DND-41 (cell line): ENCODE data around the gene CENPN.

Experiments used
- ATAC-seq: fragments of 200-7000 bp; cut with Tn5 transposase; 3 replicates; pipeline ENCODE4 v1.9.1; 2021; ENCODE audit warnings: low read depth; ENCODE audit not compliant: insufficient read depth
- DNase-seq: peaks from one replicate; pipeline ENCODE4 v3.0.0-alpha.2; 2020
- H2AFZ ChIP-seq: 2 replicates; pipeline ENCODE4 v1.6.0; 2012; ENCODE audit warnings: low read depth, low read length
- H3K27ac ChIP-seq: 2 replicates; pipeline ENCODE4 v1.5.1; 2012; ENCODE audit warnings: low read length, inconsistent platforms
- H3K27me3 ChIP-seq: fragments of 200-600 bp; sonication (generic); 2 replicates; pipeline ENCODE4 v1.6.0; 2012; ENCODE audit warnings: low read length, mild to moderate bottlenecking, inconsistent platforms; ENCODE audit not compliant: insufficient read depth, poor library complexity
- H3K36me3 ChIP-seq: 2 replicates; pipeline ENCODE4 v1.5.1; 2012; ENCODE audit warnings: low read length, inconsistent platforms; ENCODE audit not compliant: insufficient read depth
- H3K4me1 ChIP-seq: 2 replicates; pipeline ENCODE4 v1.5.1; 2012; ENCODE audit warnings: mild to moderate bottlenecking, low read length; ENCODE audit not compliant: insufficient read depth
- H3K4me2 ChIP-seq: 2 replicates; pipeline ENCODE4 v1.6.0; 2012; ENCODE audit warnings: mild to moderate bottlenecking, moderate library complexity, low read length, inconsistent platforms; ENCODE audit not compliant: insufficient read depth
- H3K4me3 ChIP-seq, 2 experiments: fragments of 200-600 bp in 1 of 2; shearing (Covaris generic) in 1 of 2; 2 replicates each; pipeline ENCODE4 v1.5.1; 2012 to 2016; ENCODE audit warnings: inconsistent platforms in 2 of 2, low read length in 2 of 2, mild to moderate bottlenecking in 2 of 2, low read depth in 1 of 2, moderate library complexity in 1 of 2
- H3K79me2 ChIP-seq: 2 replicates; pipeline ENCODE4 v1.6.0; 2012; ENCODE audit warnings: low read length, inconsistent platforms; ENCODE audit not compliant: insufficient read depth
- H3K9ac ChIP-seq: 2 replicates; pipeline ENCODE4 v1.6.0; 2012; ENCODE audit warnings: low read depth, mild to moderate bottlenecking, inconsistent platforms, low read length, moderate library complexity
- H3K9me3 ChIP-seq: 2 replicates; pipeline ENCODE4 v1.5.1; 2012; ENCODE audit warnings: low read length, moderate library complexity, mild to moderate bottlenecking, inconsistent platforms; ENCODE audit not compliant: insufficient read depth, severe bottlenecking
- H4K20me1 ChIP-seq: 2 replicates; pipeline ENCODE4 v1.6.0; 2012; ENCODE audit warnings: low read length; ENCODE audit not compliant: insufficient read depth
- EZH2 ChIP-seq: IDR thresholded peaks from 3 replicates; pipeline ENCODE4 v1.6.1; 2012; ENCODE audit warnings: borderline replicate concordance, low read depth, mild to moderate bottlenecking, moderate library complexity, low read length, inconsistent platforms; ENCODE audit not compliant: severe bottlenecking
- TF ChIP-seq, protein P1 (sequence below): IDR thresholded peaks from 2 replicates; pipeline ENCODE4 v1.5.1; 2012; ENCODE audit warnings: borderline replicate concordance, low read length, moderate library complexity, mild to moderate bottlenecking; ENCODE audit not compliant: poor library complexity, severe bottlenecking; ENCODE audit errors: extremely low read depth

CENPN gene

DNA sequence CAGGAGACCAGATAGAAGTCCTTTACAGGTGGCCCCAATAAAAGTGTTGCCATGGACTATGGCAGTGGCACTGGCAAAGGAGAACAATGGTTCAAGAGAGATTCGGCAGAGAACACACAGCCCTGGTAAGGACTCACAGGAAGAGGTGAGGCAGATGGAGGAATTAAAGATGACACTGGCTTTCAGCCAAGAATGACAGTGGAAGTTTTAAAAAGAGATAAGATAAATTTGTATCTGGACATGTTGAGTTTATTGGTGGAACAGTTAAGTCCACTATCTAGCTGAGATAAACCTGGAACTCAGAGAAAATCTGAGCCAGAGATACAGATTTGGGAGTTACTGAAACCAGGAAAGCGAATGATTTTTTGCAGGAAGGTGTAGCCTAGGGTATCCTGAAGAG is 20.5 kb upstream of the CENPN start:
- Histone ChIP-seq H3K79me2 (peaks cover 93% of the 10 kb centered on the region), H3K4me3 (no peak overlapping the region), H3K27me3 (no peaks in the 10 kb centered on the region), H4K20me1 (peaks cover 33% of the 10 kb centered on the region; the same call in 1 of the 2 replicates), H2AFZ (no peak overlapping the region), H3K27ac (no peak overlapping the region), H3K36me3 (peaks cover 16% of the 10 kb centered on the region; the same call in 1 of the 2 replicates), H3K4me2 (no peak overlapping the region), H3K9ac (no peak overlapping the region), H3K4me1 (no peaks in the 10 kb centered on the region), H3K9me3 (no peaks in the 10 kb centered on the region)
- no peak for DNase-seq
- TF ChIP-seq EZH2: no peak
- TF ChIP-seq, protein P1, sequence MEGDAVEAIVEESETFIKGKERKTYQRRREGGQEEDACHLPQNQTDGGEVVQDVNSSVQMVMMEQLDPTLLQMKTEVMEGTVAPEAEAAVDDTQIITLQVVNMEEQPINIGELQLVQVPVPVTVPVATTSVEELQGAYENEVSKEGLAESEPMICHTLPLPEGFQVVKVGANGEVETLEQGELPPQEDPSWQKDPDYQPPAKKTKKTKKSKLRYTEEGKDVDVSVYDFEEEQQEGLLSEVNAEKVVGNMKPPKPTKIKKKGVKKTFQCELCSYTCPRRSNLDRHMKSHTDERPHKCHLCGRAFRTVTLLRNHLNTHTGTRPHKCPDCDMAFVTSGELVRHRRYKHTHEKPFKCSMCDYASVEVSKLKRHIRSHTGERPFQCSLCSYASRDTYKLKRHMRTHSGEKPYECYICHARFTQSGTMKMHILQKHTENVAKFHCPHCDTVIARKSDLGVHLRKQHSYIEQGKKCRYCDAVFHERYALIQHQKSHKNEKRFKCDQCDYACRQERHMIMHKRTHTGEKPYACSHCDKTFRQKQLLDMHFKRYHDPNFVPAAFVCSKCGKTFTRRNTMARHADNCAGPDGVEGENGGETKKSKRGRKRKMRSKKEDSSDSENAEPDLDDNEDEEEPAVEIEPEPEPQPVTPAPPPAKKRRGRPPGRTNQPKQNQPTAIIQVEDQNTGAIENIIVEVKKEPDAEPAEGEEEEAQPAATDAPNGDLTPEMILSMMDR: no peak
- ATAC-seq: no peak

DNA sequence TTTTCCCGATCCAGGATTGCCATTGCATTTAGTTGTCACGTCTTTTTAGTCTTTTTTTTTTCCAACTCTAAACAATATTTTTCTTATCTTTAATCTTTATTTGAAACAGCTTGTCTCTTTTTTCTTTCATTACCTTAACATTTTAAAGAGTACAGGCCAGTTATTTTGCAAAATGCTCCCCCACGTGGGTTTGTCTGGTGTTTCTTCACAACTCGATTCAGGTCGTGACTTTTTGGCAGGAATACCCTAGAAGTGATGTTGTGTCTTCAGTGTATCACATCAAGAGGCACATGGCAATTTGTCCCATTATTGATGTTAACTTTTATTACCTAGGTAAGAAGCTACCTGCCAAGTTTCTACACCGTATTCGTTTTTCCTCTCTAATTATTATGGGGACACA is 18.3 kb upstream of the CENPN start:
- no peak for TF ChIP-seq EZH2
- TF ChIP-seq, protein P1: no peak
- Histone ChIP-seq H2AFZ (no peak overlapping the region), H3K4me3 (no peak overlapping the region), H3K4me2 (no peak overlapping the region), H3K79me2 (peaks cover 94% of the 10 kb centered on the region), H3K27me3 (no peaks in the 10 kb centered on the region), H3K36me3 (peaks cover 17% of the 10 kb centered on the region; the same call in 1 of the 2 replicates), H3K27ac (no peak overlapping the region), H3K9me3 (no peaks in the 10 kb centered on the region), H3K4me1 (no peaks in the 10 kb centered on the region), H3K9ac (no peak overlapping the region), H4K20me1 (peaks cover 32% of the 10 kb centered on the region; the same call in 1 of the 2 replicates)
- ATAC-seq (no peak), DNase-seq (no peak)

DNA sequence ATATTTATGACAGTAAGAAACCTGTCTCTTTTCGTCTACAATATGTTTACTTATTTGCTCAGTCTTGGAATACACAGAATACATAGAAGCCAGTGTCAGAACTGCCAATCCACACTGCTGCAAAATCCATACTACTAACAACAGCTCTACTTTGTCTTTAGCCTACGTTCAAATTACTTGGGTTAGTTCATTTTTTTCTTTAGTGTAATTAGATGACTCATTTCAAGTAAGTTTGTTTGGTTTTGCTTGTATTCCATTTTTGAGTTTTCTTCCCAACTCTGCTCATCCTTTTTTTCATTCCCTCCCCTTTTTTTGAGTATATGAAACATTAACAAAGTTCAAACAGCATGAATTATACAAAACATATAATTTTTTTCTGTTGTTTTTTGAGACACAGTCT is 17.2 kb upstream of the CENPN start:
- Histone ChIP-seq H3K4me2 (no peak overlapping the region), H4K20me1 (peaks cover 32% of the 10 kb centered on the region; the same call in 1 of the 2 replicates), H3K36me3 (peaks cover 18% of the 10 kb centered on the region; the same call in 1 of the 2 replicates), H3K9ac (no peak overlapping the region), H3K27me3 (no peaks in the 10 kb centered on the region), H3K4me1 (no peaks in the 10 kb centered on the region), H3K4me3 (no peak overlapping the region), H3K79me2 (peaks cover 96% of the 10 kb centered on the region), H3K27ac (no peak overlapping the region), H2AFZ (no peak overlapping the region), H3K9me3 (no peaks in the 10 kb centered on the region)
- TF ChIP-seq, protein P1: no peak
- no peak for TF ChIP-seq EZH2
- DNase-seq: no peak
- ATAC-seq: no peak

DNA sequence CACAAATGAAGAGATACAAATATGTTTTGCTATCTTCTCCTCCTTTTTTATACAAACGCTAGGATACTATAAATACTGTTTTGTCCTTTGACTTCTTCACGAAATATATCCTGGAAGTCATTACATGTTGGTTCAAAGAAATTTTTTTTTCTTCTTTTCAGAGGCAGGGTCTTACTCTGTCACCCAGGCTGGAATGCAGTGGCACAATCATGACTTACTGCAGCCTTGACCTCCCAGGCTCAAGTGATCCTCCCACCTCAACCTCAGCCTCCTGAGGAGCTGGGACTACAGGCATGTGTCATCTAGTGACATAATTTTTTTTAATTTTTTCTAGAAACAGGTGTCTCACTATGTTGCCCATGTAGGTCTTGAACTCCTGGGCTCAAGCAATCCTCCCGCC is 16.4 kb upstream of the CENPN start:
- peaks cover 98% of the 10 kb centered on the region for H3K79me2 ChIP-seq
- no peak overlapping the region for H3K4me3 ChIP-seq
- no peak for TF ChIP-seq EZH2
- TF ChIP-seq, protein P1: no peak
- H3K36me3 ChIP-seq: peaks cover 24% of the 10 kb centered on the region; the same call in 1 of the 2 replicates
- H4K20me1 ChIP-seq: peaks cover 32% of the 10 kb centered on the region; the same call in 1 of the 2 replicates
- H3K4me1 ChIP-seq: no peaks in the 10 kb centered on the region
- no peak overlapping the region for H3K4me2 ChIP-seq
- no peak overlapping the region for H3K9ac ChIP-seq
- H3K27me3 ChIP-seq: no peaks in the 10 kb centered on the region
- ATAC-seq (no peak), DNase-seq (no peak)
- H3K9me3 ChIP-seq: no peaks in the 10 kb centered on the region
- H2AFZ ChIP-seq: no peak overlapping the region
- H3K27ac ChIP-seq: no peak overlapping the region
